ENCODE results near the gene GAS2L1. TPM values are rescaled to one million over a fixed set of nuclear protein-coding genes. Genes with fewer than 3 reads are reported as not detected.
A peak's percentile ranks its signal among the peaks of the same experiment; 100 is the strongest.

The GAS2L1 gene
- total RNA-seq = 1 to 10 TPM; 1.1 to 1.4 TPM

GRCh38 chr22:29306175-29306834 lies at the start of gene GAS2L1:
GAS2L1 (plus strand) TSS chr22:29306650; CDS start chr22:29308106, 1,456 bp downstream.
- Mint-ChIP-seq H3K4me3 (peak within 1 kb of the TSS; percentile 63), H3K27ac (no peak within 1 kb of the TSS)

GRCh38 chr22:29257751-29258181 lies 48.7 kb upstream of the GAS2L1 start:
- no peak overlapping the region for H3K27ac Mint-ChIP-seq
- H3K4me3 Mint-ChIP-seq = no peak overlapping the region
- peaks cover 3% of the 10 kb centered on the region for H3K4me1 Mint-ChIP-seq
- no peaks in the 10 kb centered on the region for H3K9me3 Mint-ChIP-seq
- no peak for DNase-seq
- H3K36me3 Mint-ChIP-seq = peaks cover 2% of the 10 kb centered on the region
- H3K27me3 Mint-ChIP-seq = no peaks in the 10 kb centered on the region

More at GRCh38 chr22:29306175-29306834, at the start of gene GAS2L1:
- DNase-seq = peak; percentile 65
- H3K36me3 Mint-ChIP-seq = no peaks in the 10 kb centered on the region
- H3K9me3 Mint-ChIP-seq = no peaks in the 10 kb centered on the region
- H3K27me3 Mint-ChIP-seq = peaks cover 17% of the 10 kb centered on the region
- peaks cover 21% of the 10 kb centered on the region for H3K4me1 Mint-ChIP-seq

- no peak overlapping the region for H3K27ac Mint-ChIP-seq
- H3K27me3 Mint-ChIP-seq = no peaks in the 10 kb centered on the region
- no peak overlapping the region for H3K4me3 Mint-ChIP-seq
- H3K36me3 Mint-ChIP-seq = peaks cover 2% of the 10 kb centered on the region
- H3K9me3 Mint-ChIP-seq = no peaks in the 10 kb centered on the region
- DNase-seq = no peak
- peaks cover 3% of the 10 kb centered on the region for H3K4me1 Mint-ChIP-seq
Measured at GRCh38 chr22:29258407-29259252, 47.8 kb upstream of the GAS2L1 start.

- Mint-ChIP-seq H3K4me1 (peaks cover 3% of the 10 kb centered on the region), H3K36me3 (peaks cover 2% of the 10 kb centered on the region), H3K9me3 (no peaks in the 10 kb centered on the region), H3K27me3 (no peaks in the 10 kb centered on the region), H3K4me3 (no peak overlapping the region), H3K27ac (no peak overlapping the region)
- DNase-seq = no peak
Measured at GRCh38 chr22:29259253-29259899, 47.1 kb upstream of the GAS2L1 start.

GRCh38 chr22:29260031-29260560 lies 46.4 kb upstream of the GAS2L1 start:
- Mint-ChIP-seq H3K27me3 (no peaks in the 10 kb centered on the region), H3K27ac (no peak overlapping the region), H3K9me3 (no peaks in the 10 kb centered on the region), H3K36me3 (peaks cover 2% of the 10 kb centered on the region), H3K4me3 (no peak overlapping the region), H3K4me1 (peaks cover 1% of the 10 kb centered on the region)
- DNase-seq = no peak

GRCh38 chr22:29260601-29261315 lies 45.7 kb upstream of the GAS2L1 start:
- peaks cover 2% of the 10 kb centered on the region for H3K36me3 Mint-ChIP-seq
- no peaks in the 10 kb centered on the region for H3K27me3 Mint-ChIP-seq
- no peak for DNase-seq
- H3K4me3 Mint-ChIP-seq = no peak overlapping the region
- no peaks in the 10 kb centered on the region for H3K9me3 Mint-ChIP-seq
- peaks cover 1% of the 10 kb centered on the region for H3K4me1 Mint-ChIP-seq
- no peak overlapping the region for H3K27ac Mint-ChIP-seq

- no peak overlapping the region for H3K4me3 Mint-ChIP-seq
- no peaks in the 10 kb centered on the region for H3K9me3 Mint-ChIP-seq
- peaks cover 5% of the 10 kb centered on the region for H3K27me3 Mint-ChIP-seq
- DNase-seq = no peak
- H3K4me1 Mint-ChIP-seq = peaks cover 12% of the 10 kb centered on the region
- peaks cover 20% of the 10 kb centered on the region for H3K36me3 Mint-ChIP-seq
- no peak overlapping the region for H3K27ac Mint-ChIP-seq
Measured at GRCh38 chr22:29263791-29264276, 42.6 kb upstream of the GAS2L1 start.

- Mint-ChIP-seq H3K4me1 (peaks cover 18% of the 10 kb centered on the region), H3K27me3 (peaks cover 5% of the 10 kb centered on the region), H3K4me3 (no peak overlapping the region), H3K9me3 (no peaks in the 10 kb centered on the region), H3K36me3 (peaks cover 32% of the 10 kb centered on the region), H3K27ac (no peak overlapping the region)
- no peak for DNase-seq
Measured at GRCh38 chr22:29265305-29265704, 41.1 kb upstream of the GAS2L1 start.

- H3K36me3 Mint-ChIP-seq = peaks cover 39% of the 10 kb centered on the region
- H3K27ac Mint-ChIP-seq = no peak overlapping the region
- peak overlapping the region; percentile 95 for H3K4me3 Mint-ChIP-seq
- H3K9me3 Mint-ChIP-seq = no peaks in the 10 kb centered on the region
- peaks cover 5% of the 10 kb centered on the region for H3K27me3 Mint-ChIP-seq
- no peak for DNase-seq
- H3K4me1 Mint-ChIP-seq = peaks cover 25% of the 10 kb centered on the region
Measured at GRCh38 chr22:29265929-29266328, 40.5 kb upstream of the GAS2L1 start.

- H3K27ac Mint-ChIP-seq = peak overlapping the region; percentile 100
- H3K36me3 Mint-ChIP-seq = peaks cover 44% of the 10 kb centered on the region
- DNase-seq = no peak
- peaks cover 33% of the 10 kb centered on the region for H3K4me1 Mint-ChIP-seq
- peak overlapping the region; percentile 95 for H3K4me3 Mint-ChIP-seq
- H3K27me3 Mint-ChIP-seq = peaks cover 5% of the 10 kb centered on the region
- no peaks in the 10 kb centered on the region for H3K9me3 Mint-ChIP-seq
Measured at GRCh38 chr22:29266564-29267461, 39.6 kb upstream of the GAS2L1 start.

GRCh38 chr22:29267462-29267857 lies 39.0 kb upstream of the GAS2L1 start:
- H3K27ac Mint-ChIP-seq = peak overlapping the region; percentile 100
- peaks cover 49% of the 10 kb centered on the region for H3K36me3 Mint-ChIP-seq
- H3K4me3 Mint-ChIP-seq = peak overlapping the region; percentile 95
- DNase-seq = no peak
- peaks cover 5% of the 10 kb centered on the region for H3K27me3 Mint-ChIP-seq
- H3K4me1 Mint-ChIP-seq = peaks cover 40% of the 10 kb centered on the region
- H3K9me3 Mint-ChIP-seq = no peaks in the 10 kb centered on the region

GRCh38 chr22:29267858-29268510 lies 38.5 kb upstream of the GAS2L1 start, which contains the start of the genes EWSR1 and RHBDD3:
EWSR1 (plus strand) TSS chr22:29268268; CDS start chr22:29268337, 69 bp downstream.
RHBDD3 (minus strand) TSS chr22:29267981; CDS start chr22:29265626, 2,355 bp downstream.
- peaks cover 45% of the 10 kb centered on the region for H3K4me1 Mint-ChIP-seq
- H3K4me3 Mint-ChIP-seq = peak within 1 kb of the TSS; percentile 95
- peak; percentile 95 for DNase-seq
- H3K27me3 Mint-ChIP-seq = peaks cover 5% of the 10 kb centered on the region
- H3K27ac Mint-ChIP-seq = peak within 1 kb of the TSS; percentile 100
- H3K36me3 Mint-ChIP-seq = peaks cover 49% of the 10 kb centered on the region
- no peaks in the 10 kb centered on the region for H3K9me3 Mint-ChIP-seq

All from activated naive CD8-positive, alpha-beta T cell treated with anti-CD3 and anti-CD28 coated beads for 36 hours (primary cell).